Hepatocyte (in vitro differentiated cells): ENCODE data around the gene MFGE8. TPM values are rescaled to one million over a fixed set of nuclear protein-coding genes. Genes with fewer than 3 reads are reported as not detected.

Experiments
- DNase-seq: peaks from one replicate; pipeline ENCODE4 v3.0.0-alpha.2; 2016; ENCODE audit warnings: low spot score
- H2AFZ ChIP-seq: fragments of 200-600 bp; sonication (generic); 2 replicates; pipeline ENCODE4 v1.6.0; 2016; ENCODE audit warnings: antibody characterized with exemption, mild to moderate bottlenecking
- H3K27ac ChIP-seq: fragments of 200-600 bp; sonication (generic); 2 replicates; pipeline ENCODE4 v1.5.1; 2016; ENCODE audit warnings: mild to moderate bottlenecking
- H3K27me3 ChIP-seq: fragments of 200-600 bp; sonication (generic); 2 replicates; pipeline ENCODE4 v1.6.1; 2016
- H3K36me3 ChIP-seq: fragments of 200-600 bp; sonication (generic); replicated peaks from 2 replicates; pipeline ENCODE4 v1.5.1; 2016; ENCODE audit warnings: low read depth; ENCODE audit not compliant: insufficient read depth
- H3K4me1 ChIP-seq: fragments of 200-600 bp; sonication (generic); 2 replicates; pipeline ENCODE4 v1.5.1; 2016; ENCODE audit warnings: mild to moderate bottlenecking, moderate library complexity; ENCODE audit not compliant: insufficient read depth
- H3K4me2 ChIP-seq: fragments of 200-600 bp; sonication (generic); 2 replicates; pipeline ENCODE4 v1.6.0; 2016
- H3K4me3 ChIP-seq: fragments of 200-600 bp; sonication (generic); 2 replicates; pipeline ENCODE4 v1.5.1; 2016; ENCODE audit warnings: mild to moderate bottlenecking
- H3K79me2 ChIP-seq: fragments of 200-600 bp; sonication (generic); 2 replicates; pipeline ENCODE4 v1.6.0; 2017; ENCODE audit warnings: mild to moderate bottlenecking
- H3K9me2 ChIP-seq: fragments of 200-600 bp; sonication (generic); replicated peaks from 2 replicates; pipeline ENCODE4 v1.6.0; 2017; ENCODE audit warnings: mild to moderate bottlenecking; ENCODE audit not compliant: insufficient read depth
- H3K9me3 ChIP-seq: fragments of 200-600 bp; sonication (generic); 2 replicates; pipeline ENCODE4 v1.5.1; 2016; ENCODE audit warnings: low read depth, mild to moderate bottlenecking
- H4K20me1 ChIP-seq: fragments of 200-600 bp; sonication (generic); 2 replicates; pipeline ENCODE4 v1.6.0; 2016; ENCODE audit warnings: mild to moderate bottlenecking; ENCODE audit not compliant: insufficient read depth, poor library complexity, severe bottlenecking
- CTCF ChIP-seq: fragments of 200-600 bp; sonication (generic); IDR thresholded peaks from 2 replicates; pipeline ENCODE4 v1.5.1; 2016; ENCODE audit warnings: antibody characterized with exemption, mild to moderate bottlenecking; ENCODE audit not compliant: poor library complexity
- EZH2 ChIP-seq: fragments of 200-600 bp; sonication (generic); IDR thresholded peaks from 2 replicates; pipeline ENCODE4 v1.6.1; 2016; ENCODE audit warnings: antibody characterized with exemption, mild to moderate bottlenecking, borderline replicate concordance
- EZH2phosphoT487 ChIP-seq: fragments of 200-600 bp; sonication (generic); IDR thresholded peaks from one replicate; pipeline ENCODE4 v1.6.1; 2018; ENCODE audit warnings: antibody characterized with exemption, mild to moderate bottlenecking, low read depth, moderate library complexity; ENCODE audit not compliant: unreplicated experiment, severe bottlenecking
- WGBS: methylation state at CpG from one replicate; pipeline ENCODE4 v1.1.6; 2016; ENCODE audit warnings: low lambda C conversion rate; ENCODE audit errors: missing lambda C conversion rate; 5-methylcytosine and 5-hydroxymethylcytosine counted together
- polyA plus RNA-seq: library from polyadenylated mRNA; unstranded; fragments of >200 nt; fragmentation: Nextera tagmentation; extraction: Ambion mirVana; gene quantifications from 2 replicates; pipeline ENCODE4 v1.2.1, GENCODE V29; 2016
- total RNA-seq: library from RNA; depleted of rRNA; stranded (reverse); fragments of >200 nt; gene quantifications from 2 replicates; pipeline ENCODE4 v1.2.3, GENCODE V29; 2014

Gene MFGE8
- total RNA-seq, result 337 and 471 TPM in 2 replicates
- 569 and 611 TPM in 2 replicates for polyA plus RNA-seq

GRCh38 chr15:88913017-88913849, at the start of gene MFGE8:
MFGE8 (minus strand) TSS chr15:88913379; CDS start chr15:88913319, 60 bp downstream.
- Histone ChIP-seq H2AFZ (peak within 1 kb of the TSS; percentile 64), H3K9me3 (no peaks in the 10 kb centered on the region), H3K9me2 (no peaks in the 10 kb centered on the region), H3K27ac (peak within 1 kb of the TSS; percentile 94), H3K79me2 (peaks cover 44% of the 10 kb centered on the region), H3K27me3 (no peaks in the 10 kb centered on the region), H3K36me3 (no peaks in the 10 kb centered on the region), H3K4me2 (peak within 1 kb of the TSS; percentile 77), H4K20me1 (peaks cover 2% of the 10 kb centered on the region), H3K4me1 (peaks cover 17% of the 10 kb centered on the region), H3K4me3 (peak within 1 kb of the TSS; percentile 91)
- TF ChIP-seq EZH2phosphoT487 (no peak), EZH2 (no peak), CTCF (no peak)
- 3% methylated on average over 37 of the region's 67 CpGs for WGBS
- peak; percentile 90 for DNase-seq

GRCh38 chr15:88959445-88959844, 46.3 kb upstream of the MFGE8 start:
- H3K4me2 ChIP-seq, result no peak overlapping the region
- no peaks in the 10 kb centered on the region for H4K20me1 ChIP-seq
- no peak overlapping the region for H3K27ac ChIP-seq
- DNase-seq, result no peak
- no peak overlapping the region for H3K4me3 ChIP-seq
- H3K9me3 ChIP-seq, result no peaks in the 10 kb centered on the region
- H3K9me2 ChIP-seq, result no peaks in the 10 kb centered on the region
- no peaks in the 10 kb centered on the region for H3K4me1 ChIP-seq
- H3K27me3 ChIP-seq, result no peaks in the 10 kb centered on the region
- no peak for TF ChIP-seq EZH2
- TF ChIP-seq EZH2phosphoT487, result no peak
- TF ChIP-seq CTCF, result no peak
- H3K79me2 ChIP-seq, result no peaks in the 10 kb centered on the region
- 86% methylated on average over 3 of the region's 3 CpGs for WGBS
- H2AFZ ChIP-seq, result no peak overlapping the region
- H3K36me3 ChIP-seq, result no peaks in the 10 kb centered on the region

- no peak overlapping the region for H3K4me2 ChIP-seq
- H3K79me2 ChIP-seq, result no peaks in the 10 kb centered on the region
- DNase-seq, result no peak
- no peaks in the 10 kb centered on the region for H3K27me3 ChIP-seq
- TF ChIP-seq EZH2phosphoT487 (no peak), EZH2 (no peak), CTCF (no peak)
- H3K36me3 ChIP-seq, result no peaks in the 10 kb centered on the region
- no peak overlapping the region for H2AFZ ChIP-seq
- WGBS, result 80% methylated on average over 1 of the region's 1 CpG
- no peaks in the 10 kb centered on the region for H4K20me1 ChIP-seq
- no peaks in the 10 kb centered on the region for H3K9me2 ChIP-seq
- no peak overlapping the region for H3K4me3 ChIP-seq
- H3K4me1 ChIP-seq, result no peaks in the 10 kb centered on the region
- no peaks in the 10 kb centered on the region for H3K9me3 ChIP-seq
- H3K27ac ChIP-seq, result no peak overlapping the region
Observed at GRCh38 chr15:88956906-88957305, 43.7 kb upstream of the MFGE8 start.
